GM23338 (cell line): ENCODE measurements around the gene MT1A.

Source experiments
- CREB1 ChIP-seq: fragments of 250-450 bp; sonication (Bioruptor Pico); IDR thresholded peaks from 2 replicates; pipeline ENCODE4 v1.5.0; 2020; ENCODE audit warnings: low read depth, mild to moderate bottlenecking, moderate library complexity
- EZH2 ChIP-seq: fragments of 200-600 bp; sonication (generic); IDR thresholded peaks from one replicate; pipeline ENCODE4 v1.8.0; 2017; ENCODE audit warnings: antibody characterized with exemption, mild to moderate bottlenecking, low read depth; ENCODE audit not compliant: unreplicated experiment
- EZH2phosphoT487 ChIP-seq: fragments of 200-600 bp; sonication (generic); IDR thresholded peaks from one replicate; pipeline ENCODE4 v1.8.1; 2018; ENCODE audit warnings: antibody characterized with exemption; ENCODE audit not compliant: unreplicated experiment
- JUNB ChIP-seq: IDR thresholded peaks from one replicate; pipeline ENCODE4 v1.6.1; 2016; ENCODE audit warnings: antibody characterized with exemption; ENCODE audit not compliant: unreplicated experiment
- POLR2AphosphoS5 ChIP-seq: IDR thresholded peaks from 2 replicates; pipeline ENCODE4 v1.6.1; 2016; ENCODE audit warnings: antibody characterized with exemption, low read depth
- TF ChIP-seq, protein P1 (sequence below), 2 experiments: fragments of 200-600 bp in 1 of 2; sonication (generic) in 1 of 2; conservative IDR thresholded peaks; 2 replicates each; pipeline versions ENCODE4 v1.5.1 to v1.6.1; 2016 to 2017; ENCODE audit warnings: antibody characterized with exemption in 2 of 2, low read depth in 2 of 2, mild to moderate bottlenecking in 2 of 2, moderate library complexity in 1 of 2
- TF ChIP-seq, protein P2 (sequence below): IDR thresholded peaks from one replicate; pipeline ENCODE4 v1.6.1; 2018; ENCODE audit warnings: antibody characterized with exemption; ENCODE audit not compliant: unreplicated experiment
- TF ChIP-seq, protein P3 (sequence below): IDR thresholded peaks from 2 replicates; pipeline ENCODE4 v1.6.1; 2016; ENCODE audit warnings: antibody characterized with exemption

DNA sequence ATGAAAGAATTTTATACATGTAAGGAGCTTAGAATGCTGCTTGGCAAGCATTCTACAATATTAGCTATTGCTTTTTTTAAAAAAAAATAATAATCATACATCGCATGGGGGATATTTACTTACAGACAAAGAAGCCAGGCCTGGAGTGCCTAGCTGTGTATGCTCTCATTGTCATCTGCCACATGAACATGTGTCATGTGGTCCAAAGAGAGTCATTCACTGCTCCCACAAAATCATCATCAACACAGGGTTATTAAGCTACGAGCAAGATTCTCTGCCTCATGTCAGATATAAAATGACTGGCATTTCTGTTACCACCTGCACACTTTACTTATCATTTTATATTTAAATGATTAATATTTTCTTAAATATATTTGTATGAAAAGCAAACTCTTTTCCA is 14.8 kb upstream of the MT1A start:
- TF ChIP-seq JUNB = no peak
- TF ChIP-seq, protein P1, sequence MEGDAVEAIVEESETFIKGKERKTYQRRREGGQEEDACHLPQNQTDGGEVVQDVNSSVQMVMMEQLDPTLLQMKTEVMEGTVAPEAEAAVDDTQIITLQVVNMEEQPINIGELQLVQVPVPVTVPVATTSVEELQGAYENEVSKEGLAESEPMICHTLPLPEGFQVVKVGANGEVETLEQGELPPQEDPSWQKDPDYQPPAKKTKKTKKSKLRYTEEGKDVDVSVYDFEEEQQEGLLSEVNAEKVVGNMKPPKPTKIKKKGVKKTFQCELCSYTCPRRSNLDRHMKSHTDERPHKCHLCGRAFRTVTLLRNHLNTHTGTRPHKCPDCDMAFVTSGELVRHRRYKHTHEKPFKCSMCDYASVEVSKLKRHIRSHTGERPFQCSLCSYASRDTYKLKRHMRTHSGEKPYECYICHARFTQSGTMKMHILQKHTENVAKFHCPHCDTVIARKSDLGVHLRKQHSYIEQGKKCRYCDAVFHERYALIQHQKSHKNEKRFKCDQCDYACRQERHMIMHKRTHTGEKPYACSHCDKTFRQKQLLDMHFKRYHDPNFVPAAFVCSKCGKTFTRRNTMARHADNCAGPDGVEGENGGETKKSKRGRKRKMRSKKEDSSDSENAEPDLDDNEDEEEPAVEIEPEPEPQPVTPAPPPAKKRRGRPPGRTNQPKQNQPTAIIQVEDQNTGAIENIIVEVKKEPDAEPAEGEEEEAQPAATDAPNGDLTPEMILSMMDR (conservative IDR thresholded peaks at IDR 0.05; ENCODE audit: low read depth in 2 of 2) = no peak
- TF ChIP-seq POLR2AphosphoS5 = no peak
- TF ChIP-seq CREB1 (CRISPR knock-in tag) = no peak
- TF ChIP-seq EZH2 = no peak
- TF ChIP-seq, protein P2, sequence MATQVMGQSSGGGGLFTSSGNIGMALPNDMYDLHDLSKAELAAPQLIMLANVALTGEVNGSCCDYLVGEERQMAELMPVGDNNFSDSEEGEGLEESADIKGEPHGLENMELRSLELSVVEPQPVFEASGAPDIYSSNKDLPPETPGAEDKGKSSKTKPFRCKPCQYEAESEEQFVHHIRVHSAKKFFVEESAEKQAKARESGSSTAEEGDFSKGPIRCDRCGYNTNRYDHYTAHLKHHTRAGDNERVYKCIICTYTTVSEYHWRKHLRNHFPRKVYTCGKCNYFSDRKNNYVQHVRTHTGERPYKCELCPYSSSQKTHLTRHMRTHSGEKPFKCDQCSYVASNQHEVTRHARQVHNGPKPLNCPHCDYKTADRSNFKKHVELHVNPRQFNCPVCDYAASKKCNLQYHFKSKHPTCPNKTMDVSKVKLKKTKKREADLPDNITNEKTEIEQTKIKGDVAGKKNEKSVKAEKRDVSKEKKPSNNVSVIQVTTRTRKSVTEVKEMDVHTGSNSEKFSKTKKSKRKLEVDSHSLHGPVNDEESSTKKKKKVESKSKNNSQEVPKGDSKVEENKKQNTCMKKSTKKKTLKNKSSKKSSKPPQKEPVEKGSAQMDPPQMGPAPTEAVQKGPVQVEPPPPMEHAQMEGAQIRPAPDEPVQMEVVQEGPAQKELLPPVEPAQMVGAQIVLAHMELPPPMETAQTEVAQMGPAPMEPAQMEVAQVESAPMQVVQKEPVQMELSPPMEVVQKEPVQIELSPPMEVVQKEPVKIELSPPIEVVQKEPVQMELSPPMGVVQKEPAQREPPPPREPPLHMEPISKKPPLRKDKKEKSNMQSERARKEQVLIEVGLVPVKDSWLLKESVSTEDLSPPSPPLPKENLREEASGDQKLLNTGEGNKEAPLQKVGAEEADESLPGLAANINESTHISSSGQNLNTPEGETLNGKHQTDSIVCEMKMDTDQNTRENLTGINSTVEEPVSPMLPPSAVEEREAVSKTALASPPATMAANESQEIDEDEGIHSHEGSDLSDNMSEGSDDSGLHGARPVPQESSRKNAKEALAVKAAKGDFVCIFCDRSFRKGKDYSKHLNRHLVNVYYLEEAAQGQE = no peak
- TF ChIP-seq, protein P3, sequence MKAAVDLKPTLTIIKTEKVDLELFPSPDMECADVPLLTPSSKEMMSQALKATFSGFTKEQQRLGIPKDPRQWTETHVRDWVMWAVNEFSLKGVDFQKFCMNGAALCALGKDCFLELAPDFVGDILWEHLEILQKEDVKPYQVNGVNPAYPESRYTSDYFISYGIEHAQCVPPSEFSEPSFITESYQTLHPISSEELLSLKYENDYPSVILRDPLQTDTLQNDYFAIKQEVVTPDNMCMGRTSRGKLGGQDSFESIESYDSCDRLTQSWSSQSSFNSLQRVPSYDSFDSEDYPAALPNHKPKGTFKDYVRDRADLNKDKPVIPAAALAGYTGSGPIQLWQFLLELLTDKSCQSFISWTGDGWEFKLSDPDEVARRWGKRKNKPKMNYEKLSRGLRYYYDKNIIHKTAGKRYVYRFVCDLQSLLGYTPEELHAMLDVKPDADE = no peak
- no peak for TF ChIP-seq EZH2phosphoT487
